HG02610 (cell line): ENCODE measurements around the gene PPARD.
"Not testable (repeated sequence)": the region's sequence is repeated elsewhere in the genome, so short reads cannot be mapped to it uniquely, and the experiment has no call there.

Source experiments
- ATAC-seq: cut with Tn5 transposase; IDR thresholded peaks from one replicate; pipeline ENCODE4 v1.9.1; 2021; ENCODE audit warnings: mild to moderate bottlenecking, moderate library complexity; ENCODE audit not compliant: unreplicated experiment

Gene PPARD

DNA sequence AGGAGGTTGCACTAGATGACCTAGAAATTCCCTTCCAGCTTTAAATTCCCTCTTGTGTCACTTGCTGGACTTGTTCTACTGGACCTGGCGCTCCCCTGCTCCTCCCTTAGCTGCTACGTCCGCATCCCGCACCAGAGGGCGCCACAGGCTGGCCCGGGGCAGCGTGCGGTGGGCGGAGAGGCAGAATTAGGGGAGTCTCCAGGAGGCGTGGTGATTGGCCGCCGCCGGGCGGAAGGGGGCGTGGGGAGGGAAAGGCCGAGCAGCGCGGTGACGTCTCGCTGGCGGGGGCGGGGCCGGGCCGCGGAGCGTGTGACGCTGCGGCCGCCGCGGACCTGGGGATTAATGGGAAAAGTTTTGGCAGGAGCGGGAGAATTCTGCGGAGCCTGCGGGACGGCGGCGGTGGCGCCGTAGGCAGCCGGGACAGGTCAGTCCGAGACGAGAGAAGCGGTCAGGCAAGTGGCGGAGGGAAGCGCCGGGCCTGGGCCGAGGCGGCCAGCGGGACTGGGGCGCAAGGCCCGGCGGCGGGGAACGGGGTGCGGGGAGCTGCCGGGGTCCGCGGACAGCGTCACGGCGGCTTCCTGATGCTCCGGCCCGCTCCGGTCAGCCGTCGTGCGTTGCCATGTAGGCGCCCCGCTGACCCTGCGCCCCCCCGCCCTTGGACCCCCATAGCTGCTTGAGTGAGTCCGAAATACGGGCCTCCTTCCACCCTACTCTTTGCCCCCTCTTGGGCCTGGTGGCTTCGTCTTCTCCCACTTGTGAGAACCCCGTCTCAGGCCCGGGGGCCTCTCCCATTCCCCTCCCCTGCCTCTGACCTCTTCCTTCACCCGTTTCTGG is at the start of gene PPARD:
Gene PPARD, plus strand, starts transcription at position 301 of the 834 bp plus-strand sequence. CDS start 68,530 bp downstream, outside the sequence.
- peak; percentile 96 for ATAC-seq

DNA sequence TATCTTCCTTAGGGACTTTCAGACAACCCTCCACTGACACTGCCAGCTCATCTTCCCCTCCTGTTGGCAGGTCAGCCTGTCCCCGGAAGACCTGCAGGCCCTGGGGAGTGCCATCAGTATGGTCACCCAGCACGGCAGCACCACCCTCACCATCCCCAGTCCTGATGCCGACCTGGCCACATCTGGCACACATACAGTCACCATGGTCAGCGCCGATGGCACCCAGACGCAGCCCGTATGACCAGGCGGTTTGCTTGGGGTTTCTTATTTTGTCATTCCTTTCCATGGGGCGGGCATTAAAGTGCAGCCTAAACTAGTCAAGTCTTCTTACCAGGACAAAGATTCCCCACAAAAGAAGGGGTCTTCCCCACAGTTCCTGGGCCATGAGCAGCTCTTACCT is 48.7 kb upstream of the PPARD start:
- no peak for ATAC-seq

DNA sequence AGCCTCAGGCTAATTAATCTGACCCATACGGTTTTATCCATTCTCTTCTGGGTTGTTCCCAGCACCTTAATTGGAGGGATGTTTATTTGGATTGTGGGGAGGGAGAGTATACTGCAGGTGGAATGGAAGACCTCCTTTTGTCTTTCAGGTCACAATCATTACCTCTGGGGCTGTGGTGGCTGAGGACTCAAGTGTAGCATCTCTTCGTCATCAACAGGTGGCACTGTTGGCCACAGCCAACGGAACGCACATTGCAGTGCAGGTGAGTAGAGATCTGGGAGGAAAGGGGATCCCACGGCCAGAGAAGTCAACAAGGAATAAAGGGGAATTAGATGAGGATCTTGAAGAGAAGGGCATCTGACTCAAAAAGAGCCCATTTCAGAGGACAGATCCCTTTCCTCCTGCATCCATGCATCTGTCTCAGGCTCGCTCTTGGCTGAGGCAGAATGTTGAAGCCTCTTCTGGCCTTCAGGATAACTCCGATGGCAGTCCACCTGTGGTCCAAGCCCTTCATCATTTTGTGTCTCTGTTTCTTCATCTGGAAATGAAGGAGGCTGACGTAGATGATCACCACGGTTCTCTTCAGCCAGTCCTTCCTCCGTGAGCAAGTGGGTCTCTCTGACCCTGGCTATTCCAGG is 47.9 kb upstream of the PPARD start:
- ATAC-seq: no peak

DNA sequence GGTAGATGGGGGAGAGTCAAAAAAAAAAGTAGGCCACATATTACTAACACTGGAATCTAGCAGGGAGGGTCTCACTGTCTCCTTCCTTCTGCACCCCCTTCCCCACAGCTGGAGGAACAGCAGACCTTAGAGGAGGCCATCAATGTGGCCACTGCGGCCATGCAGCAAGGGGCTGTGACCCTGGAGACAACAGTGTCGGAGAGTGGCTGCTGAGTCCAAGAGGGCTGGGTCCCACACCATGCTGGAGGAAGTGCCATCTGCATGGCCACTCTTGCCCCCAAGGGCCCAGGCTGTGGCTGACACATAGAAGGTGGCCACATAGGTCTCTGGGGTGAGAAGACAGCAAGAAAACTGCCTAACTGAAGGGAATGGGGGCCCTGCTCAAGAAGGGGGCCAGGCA is 47.3 kb upstream of the PPARD start:
- ATAC-seq: no peak

DNA sequence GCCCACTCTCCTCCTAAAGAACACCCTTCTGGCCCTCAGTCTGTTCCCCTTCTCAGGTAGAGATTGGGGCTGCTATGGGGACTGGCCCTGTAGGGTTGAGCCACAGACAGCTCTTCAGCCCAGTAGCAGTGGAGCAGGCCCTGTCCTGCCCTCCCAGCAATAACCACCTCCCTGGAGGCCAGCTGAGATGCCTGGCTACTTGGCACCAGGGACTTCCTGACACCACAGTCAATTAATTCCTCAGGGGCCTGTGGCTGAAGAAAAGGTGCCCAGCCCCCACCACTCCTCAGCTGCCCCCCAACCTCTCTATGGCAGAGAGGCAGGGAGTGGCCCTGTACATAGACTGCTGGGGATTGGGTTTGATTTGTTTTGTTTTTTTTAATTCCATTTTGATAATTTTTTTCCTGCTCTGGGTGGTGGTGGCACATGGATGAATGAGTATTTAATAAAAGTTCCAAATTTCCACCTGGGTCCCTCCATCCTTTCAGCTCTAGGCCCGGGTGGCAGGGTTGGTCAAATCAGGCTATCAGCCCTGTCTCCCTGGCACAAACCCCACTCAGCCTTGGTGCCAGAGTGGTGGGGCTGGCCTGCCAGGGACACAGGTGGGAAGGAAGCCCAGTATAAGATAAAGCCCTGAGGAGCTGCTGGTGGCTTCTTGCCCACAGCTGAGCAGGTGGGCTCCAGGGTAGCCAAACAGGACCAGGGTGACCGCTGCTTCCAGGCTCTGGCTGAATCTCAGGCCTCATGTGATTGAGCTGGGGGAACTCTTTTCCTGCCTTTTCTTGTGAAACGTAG is 46.6 kb upstream of the PPARD start:
- ATAC-seq: no peak

DNA sequence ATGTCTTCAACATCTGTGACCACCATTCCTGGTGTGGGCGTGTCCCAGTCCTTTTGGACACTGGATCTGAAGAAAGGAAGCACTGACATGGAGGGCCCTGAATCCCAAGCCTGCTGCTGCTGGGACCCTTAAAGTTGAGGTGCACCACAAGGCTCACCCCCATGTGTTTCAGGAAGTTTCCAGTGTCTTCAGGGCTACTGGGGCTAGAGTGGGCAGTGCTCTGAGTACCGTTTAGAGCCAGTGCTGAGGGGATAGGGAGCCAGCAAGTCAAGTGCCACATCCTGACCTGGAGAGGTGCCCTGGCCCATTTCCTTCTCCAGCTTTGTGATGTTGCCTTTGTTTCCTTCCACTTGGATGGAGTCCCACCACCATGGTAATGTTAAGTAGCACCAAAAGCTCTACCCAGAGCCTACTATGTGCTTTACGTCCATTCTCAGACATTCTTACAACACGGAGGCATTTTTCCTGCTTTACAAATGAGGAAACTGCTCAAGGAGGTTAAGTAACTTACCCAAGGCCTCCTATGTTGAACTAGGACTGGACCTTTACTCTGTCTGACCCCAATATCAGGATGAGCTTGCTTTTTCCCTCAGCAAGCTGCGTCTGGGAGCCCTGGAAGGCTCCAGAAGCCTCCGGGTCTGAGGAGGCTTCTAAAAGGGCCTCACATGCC is 45.3 kb upstream of the PPARD start:
- ATAC-seq: peak; percentile 3

DNA sequence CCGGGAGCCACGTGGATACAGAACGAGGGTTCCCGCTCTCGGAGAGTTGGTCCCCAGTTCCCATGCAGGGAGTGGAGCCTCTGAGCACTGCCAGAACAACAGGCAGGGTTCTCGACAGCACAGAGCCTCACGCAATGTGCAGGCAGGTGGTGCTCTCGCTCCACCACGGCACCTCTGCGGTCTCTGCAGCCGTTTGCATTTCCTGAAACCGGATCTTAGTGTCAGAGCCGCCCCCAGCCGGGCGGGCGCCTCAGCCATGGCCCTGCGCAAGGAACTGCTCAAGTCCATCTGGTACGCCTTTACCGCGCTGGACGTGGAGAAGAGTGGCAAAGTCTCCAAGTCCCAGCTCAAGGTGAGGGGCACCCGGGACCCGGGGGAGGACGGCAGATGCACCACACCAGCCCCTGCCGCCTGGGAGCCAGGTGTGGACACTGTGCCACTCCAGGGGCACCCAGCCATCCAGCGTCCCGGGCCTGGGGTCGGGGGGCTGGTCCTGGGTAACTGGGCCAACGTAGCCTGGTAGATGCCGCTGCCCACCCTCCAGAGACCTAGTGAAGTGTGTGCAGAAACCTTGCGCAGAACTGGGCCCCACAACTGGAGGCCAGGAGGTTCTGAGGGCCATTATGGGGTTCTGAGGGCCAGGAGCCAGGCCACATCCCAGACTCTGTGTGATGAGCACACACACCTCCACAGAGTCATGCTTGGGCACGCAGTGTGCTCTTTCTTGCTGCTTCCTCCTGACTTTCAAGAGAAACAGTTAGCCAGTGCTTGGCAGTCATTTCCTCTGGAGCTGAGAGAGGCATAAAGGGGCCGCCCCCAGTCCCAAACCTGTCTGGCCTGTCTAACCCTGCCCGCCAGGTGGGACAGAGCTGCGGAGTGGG is 44.5 kb upstream of the PPARD start, which contains the start of gene DEF6:
Gene DEF6, plus strand, starts transcription at position 218 of the 881 bp plus-strand sequence. Its CDS starts 39 bp downstream, at position 257.
- peak; percentile 80 for ATAC-seq

DNA sequence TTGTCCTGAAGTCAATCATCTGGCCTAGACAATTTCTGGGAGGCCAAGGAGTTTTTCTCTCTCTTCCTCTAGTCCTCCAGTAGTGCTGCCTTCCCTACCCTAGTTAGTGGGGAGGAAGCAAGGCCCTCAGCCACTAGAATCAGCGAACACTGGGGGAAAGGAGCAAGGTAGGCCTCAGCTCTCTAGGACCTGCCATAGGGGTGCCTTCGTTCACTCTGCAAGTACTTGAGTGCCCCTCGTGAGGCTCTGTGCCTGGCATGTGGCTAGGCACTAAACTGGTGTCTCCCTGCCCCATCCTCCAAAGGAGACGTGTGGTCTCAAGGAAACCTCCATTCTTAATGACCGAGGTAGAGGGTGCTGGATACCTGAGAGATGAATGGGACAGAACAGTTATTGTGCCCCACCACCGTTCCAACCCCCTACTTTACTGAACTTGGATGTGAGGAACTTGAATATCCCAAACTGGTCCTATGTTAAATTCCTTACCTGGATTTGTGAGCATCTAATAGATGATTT is 43.7 kb upstream of the PPARD start:
- ATAC-seq: no peak

DNA sequence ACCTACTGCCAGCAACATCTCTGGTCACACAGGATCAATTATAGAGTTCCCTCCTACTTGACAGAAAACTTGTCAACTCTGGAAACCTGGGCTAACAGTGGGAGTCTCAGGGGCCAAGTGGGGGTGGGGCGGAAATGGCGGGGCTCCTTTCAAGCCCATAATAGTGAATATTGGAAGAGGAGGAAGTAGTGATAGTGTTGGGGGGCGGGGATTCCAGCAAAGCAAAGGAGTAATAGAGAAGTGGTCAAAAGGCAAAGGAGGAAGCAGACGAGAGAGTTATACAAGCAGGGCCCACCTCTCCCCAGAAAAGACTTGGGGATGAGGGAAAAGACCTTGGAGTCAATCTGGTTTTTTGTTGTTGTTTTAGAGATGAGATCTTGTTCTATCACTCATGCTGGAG is 42.7 kb upstream of the PPARD start:
- no peak for ATAC-seq

DNA sequence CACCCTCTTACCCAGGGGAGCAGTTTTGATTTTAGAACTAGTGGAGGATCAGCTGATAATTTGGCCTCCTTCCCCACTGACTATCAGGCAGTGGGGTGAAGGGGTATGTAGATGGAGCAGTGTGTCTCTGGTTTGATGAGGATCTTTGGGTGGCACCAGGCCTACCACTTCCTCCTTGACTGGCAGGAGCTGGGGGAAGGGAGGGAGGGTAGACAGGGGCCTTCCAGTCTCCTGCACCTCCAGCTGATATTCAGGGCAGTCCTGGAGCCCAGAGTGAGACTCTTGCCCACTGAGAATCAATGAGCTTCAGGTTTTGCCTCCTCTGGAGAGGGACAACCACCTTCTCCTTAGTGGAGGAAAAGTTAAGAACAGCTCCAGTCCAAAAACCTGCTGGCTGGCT is 41.5 kb upstream of the PPARD start:
- ATAC-seq: no peak

DNA sequence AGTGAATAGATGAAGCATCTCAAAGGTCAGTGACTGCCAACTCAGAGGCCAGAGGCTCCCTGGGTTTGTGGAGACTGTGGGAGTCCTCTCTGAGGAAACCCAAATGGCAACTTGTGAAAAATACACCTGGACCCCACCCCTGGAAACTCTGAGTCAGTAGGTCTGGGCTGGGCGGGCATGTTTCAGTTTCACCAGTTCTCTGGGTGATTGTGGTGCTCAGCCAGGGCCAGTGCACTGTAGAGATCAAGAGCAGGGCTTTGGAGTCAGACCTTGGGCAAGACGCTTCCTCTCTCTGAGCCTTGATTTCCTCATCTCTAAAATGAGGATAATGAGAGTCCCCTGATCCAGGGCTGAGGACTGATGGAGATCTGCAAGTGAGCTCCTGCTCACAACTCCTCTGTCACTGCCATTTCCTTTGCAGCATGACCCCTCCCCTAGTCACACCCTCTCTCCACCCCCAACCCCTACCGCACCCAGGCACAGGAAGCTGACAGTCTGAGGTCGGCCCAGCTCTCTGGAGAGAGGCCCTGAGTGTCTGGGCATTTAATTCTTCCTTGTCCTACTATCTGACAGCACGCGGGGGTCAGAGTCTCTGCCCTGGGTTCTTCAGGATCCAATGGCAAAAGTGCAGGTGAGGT is 39.6 kb upstream of the PPARD start:
- ATAC-seq: peak; percentile 83

DNA sequence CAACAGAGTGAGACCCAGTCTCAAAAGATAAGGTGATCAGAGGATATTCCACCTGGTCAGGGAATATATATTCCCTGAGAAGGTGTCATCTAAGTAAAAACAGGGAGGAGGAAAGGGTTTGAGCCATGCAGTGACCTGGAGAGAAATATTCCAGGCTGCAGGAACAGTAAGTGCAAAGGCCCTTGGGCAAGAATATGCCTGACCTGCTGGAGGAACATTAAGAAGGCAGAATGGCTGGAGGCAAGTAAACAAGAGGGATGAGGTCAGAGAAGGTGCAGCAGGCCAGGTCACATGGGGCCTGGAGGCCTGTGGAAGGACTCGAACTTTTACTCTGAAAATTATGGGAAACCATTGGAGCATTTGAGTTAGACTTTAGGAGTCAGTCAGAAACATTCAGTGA is 38.1 kb upstream of the PPARD start:
- no peak for ATAC-seq

DNA sequence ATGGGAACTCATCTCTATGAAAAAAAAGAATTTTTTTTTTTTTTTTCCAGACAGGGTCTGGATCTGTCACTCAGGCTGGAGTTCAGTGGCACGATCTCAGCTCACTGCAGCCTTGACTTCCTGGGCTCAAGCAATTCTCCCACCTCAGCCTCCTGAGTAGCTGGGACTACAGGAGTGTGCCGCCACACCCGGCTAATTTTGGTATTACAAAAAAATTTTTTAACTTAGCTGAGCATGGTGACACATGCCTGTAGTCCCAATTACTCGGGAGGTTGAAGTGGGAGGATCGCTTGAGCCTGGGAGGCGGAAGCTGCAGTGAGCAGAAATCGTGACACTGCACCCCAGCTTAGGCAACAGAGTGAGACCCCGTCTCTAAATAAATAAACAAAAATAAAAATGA is 37.2 kb upstream of the PPARD start:
- ATAC-seq: no peak

DNA sequence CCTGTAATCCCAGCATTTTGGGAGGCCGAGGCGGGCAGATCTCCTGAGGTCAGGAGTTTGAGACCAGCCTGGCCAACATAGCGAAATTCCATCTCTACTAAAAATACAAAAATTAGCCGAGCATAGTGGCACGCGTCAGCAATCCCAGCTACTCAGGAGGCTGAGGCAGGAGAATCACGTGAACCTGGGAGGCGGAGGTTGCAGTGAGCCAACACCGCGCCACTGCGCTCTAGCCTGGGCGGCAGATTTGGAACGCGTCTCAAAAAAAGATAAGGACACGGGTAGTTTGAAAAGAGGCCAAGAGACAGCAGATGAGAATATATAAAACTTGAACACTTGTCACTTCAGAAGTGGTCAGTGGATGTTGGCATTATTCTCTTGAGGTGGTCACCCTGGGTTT is 35.2 kb upstream of the PPARD start:
- ATAC-seq: not testable (repeated sequence)

DNA sequence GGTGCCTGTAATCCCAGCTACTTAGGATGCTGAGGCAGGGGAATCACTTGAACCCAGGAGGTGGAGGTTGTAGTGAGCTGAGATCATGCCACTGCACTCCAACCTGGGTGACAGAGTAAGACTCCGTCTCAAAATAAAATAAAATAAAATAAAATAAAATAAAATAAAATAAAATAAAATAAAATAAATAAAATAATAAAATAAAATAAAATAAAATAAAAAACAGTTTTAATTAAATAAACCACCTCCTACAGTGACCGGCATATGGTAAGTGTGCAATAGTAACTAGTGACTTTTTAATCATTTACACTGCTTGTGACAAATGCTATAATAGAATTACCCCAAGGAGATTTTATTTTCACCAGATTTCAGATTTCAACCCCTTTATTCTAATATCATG is 33.8 kb upstream of the PPARD start:
- ATAC-seq: not testable (repeated sequence)

DNA sequence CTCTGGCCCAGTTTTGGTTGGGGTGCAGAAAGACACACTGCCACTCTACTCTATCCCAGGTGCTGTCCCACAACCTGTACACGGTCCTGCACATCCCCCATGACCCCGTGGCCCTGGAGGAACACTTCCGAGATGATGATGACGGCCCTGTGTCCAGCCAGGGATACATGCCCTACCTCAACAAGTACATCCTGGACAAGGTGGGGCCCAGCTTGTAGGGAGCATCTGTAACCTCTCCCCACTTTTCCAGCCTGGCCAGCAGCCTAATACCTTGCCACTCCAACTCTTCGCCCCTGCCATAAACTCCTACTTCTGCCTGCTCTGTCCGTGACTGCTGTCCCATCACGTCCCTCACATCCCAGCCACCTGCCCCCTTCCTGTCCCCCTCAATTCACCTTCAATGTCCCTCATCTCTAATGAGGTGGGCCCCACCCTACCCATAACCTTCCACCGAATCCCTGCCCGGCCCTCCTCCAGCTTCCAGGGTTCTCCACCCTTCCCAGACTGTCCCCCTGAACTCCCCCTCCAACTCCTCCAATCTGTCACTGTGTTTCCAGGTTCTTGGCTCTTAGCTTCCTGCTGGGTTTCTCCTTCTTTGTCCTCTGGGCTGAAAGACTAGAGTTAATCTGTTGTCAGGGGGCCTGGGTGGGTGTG is 32.6 kb upstream of the PPARD start:
- no peak for ATAC-seq

DNA sequence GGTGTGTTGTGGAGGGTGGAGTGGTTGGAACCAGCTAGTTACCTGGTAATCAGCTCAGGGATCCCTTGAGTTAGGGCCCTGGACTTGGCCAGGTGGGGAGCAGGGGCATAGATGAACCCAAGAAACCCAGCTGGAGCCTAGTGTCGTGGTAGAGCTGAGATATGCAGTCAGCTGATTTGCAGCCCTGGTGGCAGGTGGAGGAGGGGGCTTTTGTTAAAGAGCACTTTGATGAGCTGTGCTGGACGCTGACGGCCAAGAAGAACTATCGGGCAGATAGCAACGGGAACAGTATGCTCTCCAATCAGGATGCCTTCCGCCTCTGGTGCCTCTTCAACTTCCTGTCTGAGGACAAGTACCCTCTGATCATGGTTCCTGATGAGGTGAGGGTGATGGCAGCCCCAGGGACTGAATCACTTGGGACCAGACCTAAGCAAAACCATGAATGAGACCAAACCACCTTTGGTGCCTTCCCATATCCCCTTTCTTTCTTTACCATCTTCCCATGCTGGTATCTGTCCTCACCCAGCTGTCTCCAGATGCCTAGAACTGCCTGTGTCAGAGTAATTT is 32.0 kb upstream of the PPARD start:
- ATAC-seq: no peak

DNA sequence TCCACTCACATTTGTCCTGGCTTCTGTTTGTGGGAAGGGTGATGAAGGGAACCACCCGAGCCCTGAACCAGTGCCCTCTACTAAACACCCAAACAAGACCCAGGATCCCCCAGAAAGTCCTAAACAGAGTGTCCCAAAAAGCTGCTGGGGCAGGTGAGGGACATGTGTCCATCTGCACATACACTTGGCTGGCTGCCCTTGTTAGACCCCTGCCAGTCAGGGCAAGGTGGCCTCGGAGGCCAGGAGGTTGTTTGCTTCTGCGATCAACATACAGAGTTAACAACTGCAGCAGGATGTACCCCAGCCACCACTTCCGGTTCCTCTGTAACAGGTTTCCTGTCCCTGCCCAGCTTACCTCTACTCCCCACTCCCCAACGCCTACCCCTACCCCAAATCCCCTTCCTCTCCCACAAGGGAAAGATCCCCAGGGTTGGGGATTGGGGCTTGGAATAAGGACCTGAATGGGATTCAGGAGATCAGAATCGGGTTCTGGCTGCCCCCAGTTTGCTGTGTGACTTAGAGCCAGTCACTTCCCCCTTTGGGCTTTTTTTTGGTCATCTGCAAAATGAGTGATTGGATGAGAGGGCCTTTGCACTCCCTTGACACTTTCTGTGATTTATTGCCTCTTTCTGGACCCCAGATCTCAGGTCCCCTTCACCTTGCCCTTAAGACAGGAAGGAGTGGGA is 30.8 kb upstream of the PPARD start:
- ATAC-seq: no peak
